ENCODE data around the gene HACD4.
"Not testable (repeated sequence)": the region's sequence is repeated elsewhere in the genome, so short reads cannot be mapped to it uniquely, and the experiment has no call there.

The HACD4 gene

DNA sequence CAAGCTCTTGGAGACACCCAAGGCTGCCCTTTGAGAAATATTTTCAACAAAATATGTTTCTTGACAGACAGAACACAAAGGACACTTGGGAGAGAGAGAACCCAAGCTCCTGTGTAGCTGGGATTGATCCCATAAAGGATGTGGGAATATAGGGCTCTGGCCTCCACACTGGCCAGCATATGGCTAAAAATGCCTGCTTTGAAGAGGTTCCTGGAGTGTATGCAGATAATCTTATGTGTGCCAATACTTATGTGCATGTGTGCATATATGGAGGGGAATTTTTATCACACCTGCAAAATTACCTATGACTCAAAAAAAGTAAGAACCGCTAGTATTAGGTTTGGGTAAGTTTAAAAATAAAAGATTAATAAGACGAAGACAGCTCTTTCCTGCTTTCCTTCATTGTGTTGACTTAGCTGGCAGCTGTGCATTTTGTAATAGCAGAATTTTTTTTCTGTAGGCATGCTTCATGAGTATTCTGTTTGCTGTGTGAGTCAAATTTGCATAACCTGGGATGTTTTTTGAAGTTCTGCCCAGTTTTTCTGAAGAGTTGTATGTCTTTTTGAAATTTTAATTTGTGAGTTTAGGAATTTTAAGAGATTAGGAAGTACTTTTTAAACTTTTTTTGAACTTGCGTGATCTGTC lies 42.6 kb downstream of the HACD4 start:
- peaks cover 22% of the 10 kb centered on the region for H3K36me3 ChIP-seq (ENCODE audit: control insufficient read depth, insufficient read depth, low read length)
- H3K27ac ChIP-seq (ENCODE audit: low read depth, low read length) = no peak overlapping the region
- no peak overlapping the region for H3K9ac ChIP-seq (ENCODE audit: low read length)
- H3K27me3 ChIP-seq (ENCODE audit: control insufficient read depth, insufficient read depth, low read length) = no peaks in the 10 kb centered on the region
- peaks cover 7% of the 10 kb centered on the region for H3K4me1 ChIP-seq (ENCODE audit: control insufficient read depth, insufficient read depth, low read length)
- H3K9me3 ChIP-seq (ENCODE audit: control insufficient read depth, insufficient read depth, low read depth, low read length) = no peaks in the 10 kb centered on the region
- no peak overlapping the region for H3K4me3 ChIP-seq (ENCODE audit: low read depth, low read length)

DNA sequence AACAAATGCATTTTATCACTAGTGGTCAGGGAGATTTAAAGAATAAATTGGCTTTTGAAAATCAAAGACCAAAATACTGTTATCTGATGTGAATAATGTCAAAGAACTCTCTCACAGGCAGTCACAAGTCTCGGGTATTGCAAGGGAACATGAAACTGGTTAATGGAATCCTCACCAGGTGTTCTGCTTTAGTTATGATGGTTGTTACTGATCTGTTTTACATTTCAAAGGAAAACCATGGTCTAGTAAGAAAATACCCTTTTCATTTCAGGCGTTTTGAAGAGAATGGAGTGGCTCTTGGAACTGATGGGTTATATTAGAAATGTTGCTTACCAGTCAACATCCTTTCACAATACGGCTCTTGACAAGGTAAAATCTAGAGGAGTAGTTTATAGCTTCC lies 43.4 kb downstream of the HACD4 start:
- Histone ChIP-seq H3K4me3 (ENCODE audit: low read depth, low read length) (no peak overlapping the region), H3K4me1 (ENCODE audit: control insufficient read depth, insufficient read depth, low read length) (peaks cover 7% of the 10 kb centered on the region), H3K27ac (ENCODE audit: low read depth, low read length) (no peak overlapping the region), H3K9ac (ENCODE audit: low read length) (no peak overlapping the region), H3K27me3 (ENCODE audit: control insufficient read depth, insufficient read depth, low read length) (no peaks in the 10 kb centered on the region), H3K36me3 (ENCODE audit: control insufficient read depth, insufficient read depth, low read length) (peaks cover 23% of the 10 kb centered on the region), H3K9me3 (ENCODE audit: control insufficient read depth, insufficient read depth, low read depth, low read length) (no peaks in the 10 kb centered on the region)

DNA sequence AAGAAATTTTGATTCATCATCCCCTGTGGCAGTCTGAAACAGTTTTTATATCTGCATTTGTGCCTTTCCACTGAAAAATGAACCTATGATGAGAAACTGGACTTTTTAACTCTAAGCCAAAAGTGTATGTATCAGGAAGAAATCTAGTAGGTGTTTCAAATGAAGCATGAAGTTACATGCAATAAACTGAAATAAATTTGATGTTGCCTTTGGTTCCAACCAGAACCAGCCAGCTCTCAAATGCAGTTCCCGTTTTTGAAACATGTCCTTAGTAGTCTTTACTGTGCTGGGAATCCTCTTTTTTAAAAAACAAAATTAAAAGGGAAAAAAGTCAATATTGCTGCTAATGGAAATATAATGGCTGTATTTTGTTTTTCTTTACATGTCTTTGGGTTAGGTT lies 43.9 kb downstream of the HACD4 start:
- H3K36me3 ChIP-seq (ENCODE audit: control insufficient read depth, insufficient read depth, low read length) = peaks cover 28% of the 10 kb centered on the region
- H3K9ac ChIP-seq (ENCODE audit: low read length) = no peak overlapping the region
- no peak overlapping the region for H3K4me3 ChIP-seq (ENCODE audit: low read depth, low read length)

DNA sequence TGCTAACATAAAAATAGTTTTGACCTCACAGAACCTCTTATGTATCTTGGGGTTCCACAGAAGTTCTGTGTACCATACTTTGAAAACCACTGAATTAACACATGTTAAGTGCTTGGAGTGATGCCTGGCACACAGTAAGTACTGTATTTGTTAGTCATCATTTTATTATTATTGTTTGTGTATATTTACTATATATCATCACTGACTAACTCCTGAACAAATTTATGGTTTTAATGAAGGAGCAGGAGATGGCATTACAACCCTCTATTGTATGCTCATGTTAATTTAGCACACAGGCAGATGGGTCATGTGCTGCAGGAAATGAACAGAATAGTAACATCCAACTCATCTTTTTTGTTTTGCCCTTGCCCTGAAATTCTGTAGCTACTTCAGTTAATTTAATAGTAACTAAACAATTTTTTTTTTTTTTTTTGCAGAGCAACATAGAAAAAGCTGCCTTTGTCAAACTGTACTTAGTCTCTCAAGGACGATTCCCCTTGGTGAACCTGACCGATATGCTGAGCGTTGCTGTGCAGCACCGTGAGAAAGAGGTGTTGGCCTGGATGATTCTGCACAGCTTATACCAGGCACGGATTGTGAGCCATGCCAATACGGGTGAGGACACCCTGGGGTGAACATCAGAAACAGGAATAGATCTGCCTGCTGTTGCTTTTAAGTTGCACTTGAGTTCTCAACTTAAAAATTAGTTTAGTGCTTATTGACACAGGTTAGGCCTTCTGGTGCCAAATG lies 45.4 kb downstream of the HACD4 start:
- Histone ChIP-seq H3K4me1 (ENCODE audit: control insufficient read depth, insufficient read depth, low read length) (peaks cover 7% of the 10 kb centered on the region), H3K4me3 (ENCODE audit: low read depth, low read length) (no peak overlapping the region), H3K9me3 (ENCODE audit: control insufficient read depth, insufficient read depth, low read depth, low read length) (no peaks in the 10 kb centered on the region), H3K27me3 (ENCODE audit: control insufficient read depth, insufficient read depth, low read length) (no peaks in the 10 kb centered on the region), H3K27ac (ENCODE audit: low read depth, low read length) (no peak overlapping the region), H3K36me3 (ENCODE audit: control insufficient read depth, insufficient read depth, low read length) (peaks cover 28% of the 10 kb centered on the region), H3K9ac (ENCODE audit: low read length) (no peak overlapping the region)

More for the DNA sequence above, 43.9 kb downstream of the HACD4 start:
- H3K9me3 ChIP-seq (ENCODE audit: control insufficient read depth, insufficient read depth, low read depth, low read length) = no peaks in the 10 kb centered on the region
- H3K27ac ChIP-seq (ENCODE audit: low read depth, low read length) = no peak overlapping the region
- no peaks in the 10 kb centered on the region for H3K27me3 ChIP-seq (ENCODE audit: control insufficient read depth, insufficient read depth, low read length)
- H3K4me1 ChIP-seq (ENCODE audit: control insufficient read depth, insufficient read depth, low read length) = peaks cover 7% of the 10 kb centered on the region

DNA sequence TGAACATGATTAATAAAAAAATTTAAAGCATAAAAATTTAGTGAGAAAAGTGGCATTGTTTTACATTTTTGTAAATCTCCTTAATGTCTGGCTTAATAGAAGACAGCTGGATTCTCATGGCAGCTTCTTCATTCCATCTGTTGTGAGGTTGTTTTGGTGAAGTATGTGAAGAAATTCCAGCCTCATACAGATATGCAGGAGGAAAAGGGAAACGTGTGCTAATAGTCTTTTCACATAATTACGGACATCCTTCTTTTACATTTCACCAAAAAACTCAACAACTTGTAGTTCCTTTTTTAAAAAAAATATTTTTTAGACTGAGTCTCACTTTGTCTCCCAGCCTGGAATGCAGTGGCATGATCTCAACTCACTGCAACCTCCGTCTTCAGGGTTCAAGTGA lies 46.9 kb downstream of the HACD4 start:
- H3K9ac ChIP-seq (ENCODE audit: low read length) = no peak overlapping the region
- H3K27me3 ChIP-seq (ENCODE audit: control insufficient read depth, insufficient read depth, low read length) = no peaks in the 10 kb centered on the region
- H3K4me1 ChIP-seq (ENCODE audit: control insufficient read depth, insufficient read depth, low read length) = peaks cover 7% of the 10 kb centered on the region
- no peak overlapping the region for H3K27ac ChIP-seq (ENCODE audit: low read depth, low read length)
- H3K36me3 ChIP-seq (ENCODE audit: control insufficient read depth, insufficient read depth, low read length) = peaks cover 16% of the 10 kb centered on the region
- no peak overlapping the region for H3K4me3 ChIP-seq (ENCODE audit: low read depth, low read length)
- no peaks in the 10 kb centered on the region for H3K9me3 ChIP-seq (ENCODE audit: control insufficient read depth, insufficient read depth, low read depth, low read length)

DNA sequence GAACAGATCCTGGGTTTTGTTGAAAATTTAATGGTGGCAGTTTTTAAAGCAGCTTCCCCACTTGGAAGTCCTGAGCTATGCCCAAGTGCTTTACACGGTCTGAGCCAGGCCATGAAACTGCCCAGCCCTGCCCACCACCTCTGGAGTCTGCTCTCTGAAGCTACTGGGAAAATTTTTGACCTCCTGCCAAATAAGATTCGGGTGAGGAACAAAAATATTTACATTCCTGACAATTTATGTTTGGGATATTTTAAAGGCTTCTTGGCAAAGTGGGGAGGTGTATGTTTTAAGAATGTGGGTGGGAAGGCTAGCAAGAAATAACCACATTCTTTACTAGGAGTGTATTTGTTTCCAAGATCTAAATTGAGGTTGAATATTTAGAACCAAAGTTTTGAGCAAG lies 50.0 kb downstream of the HACD4 start:
- no peak overlapping the region for H3K9ac ChIP-seq (ENCODE audit: low read length)
- no peak overlapping the region for H3K27ac ChIP-seq (ENCODE audit: low read depth, low read length)
- H3K36me3 ChIP-seq (ENCODE audit: control insufficient read depth, insufficient read depth, low read length) = peaks cover 17% of the 10 kb centered on the region
- no peaks in the 10 kb centered on the region for H3K4me1 ChIP-seq (ENCODE audit: control insufficient read depth, insufficient read depth, low read length)
- H3K27me3 ChIP-seq (ENCODE audit: control insufficient read depth, insufficient read depth, low read length) = no peaks in the 10 kb centered on the region
- H3K4me3 ChIP-seq (ENCODE audit: low read depth, low read length) = no peak overlapping the region
- no peaks in the 10 kb centered on the region for H3K9me3 ChIP-seq (ENCODE audit: control insufficient read depth, insufficient read depth, low read depth, low read length)

DNA sequence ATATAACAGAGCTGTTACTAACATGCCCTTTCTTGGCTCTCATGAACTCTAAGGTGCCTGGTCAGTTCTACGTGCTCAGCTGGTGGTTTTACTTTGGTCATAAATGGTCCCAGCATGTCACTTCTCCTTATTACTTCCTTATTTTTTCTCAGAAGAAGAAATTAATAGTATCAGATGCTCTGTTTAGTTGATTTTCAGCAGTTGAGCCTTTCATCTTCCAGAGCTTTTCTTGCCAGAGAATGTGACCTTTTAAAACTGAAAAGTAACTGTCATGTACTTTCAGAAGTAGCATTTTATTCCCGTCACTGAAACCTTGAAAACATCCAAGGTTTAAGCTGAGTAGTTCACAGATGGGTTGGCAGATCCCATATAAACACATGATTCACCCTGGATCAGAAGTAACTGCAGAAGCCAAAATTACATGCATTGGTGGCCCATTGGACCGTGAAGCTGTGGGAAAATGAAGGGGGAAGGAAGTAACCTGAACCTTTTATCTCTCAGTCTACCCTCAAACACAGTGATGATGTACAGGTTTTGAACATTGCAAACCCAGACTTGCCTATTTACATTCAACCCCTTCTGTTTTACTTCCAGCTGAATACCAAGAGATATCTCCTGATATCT lies 50.5 kb downstream of the HACD4 start:
- Histone ChIP-seq H3K27ac (ENCODE audit: low read depth, low read length) (no peak overlapping the region), H3K9ac (ENCODE audit: low read length) (no peak overlapping the region), H3K9me3 (ENCODE audit: control insufficient read depth, insufficient read depth, low read depth, low read length) (no peaks in the 10 kb centered on the region), H3K4me1 (ENCODE audit: control insufficient read depth, insufficient read depth, low read length) (no peaks in the 10 kb centered on the region), H3K36me3 (ENCODE audit: control insufficient read depth, insufficient read depth, low read length) (peaks cover 17% of the 10 kb centered on the region; the same call in 1 of the 2 replicates), H3K27me3 (ENCODE audit: control insufficient read depth, insufficient read depth, low read length) (no peaks in the 10 kb centered on the region), H3K4me3 (ENCODE audit: low read depth, low read length) (no peak overlapping the region)

DNA sequence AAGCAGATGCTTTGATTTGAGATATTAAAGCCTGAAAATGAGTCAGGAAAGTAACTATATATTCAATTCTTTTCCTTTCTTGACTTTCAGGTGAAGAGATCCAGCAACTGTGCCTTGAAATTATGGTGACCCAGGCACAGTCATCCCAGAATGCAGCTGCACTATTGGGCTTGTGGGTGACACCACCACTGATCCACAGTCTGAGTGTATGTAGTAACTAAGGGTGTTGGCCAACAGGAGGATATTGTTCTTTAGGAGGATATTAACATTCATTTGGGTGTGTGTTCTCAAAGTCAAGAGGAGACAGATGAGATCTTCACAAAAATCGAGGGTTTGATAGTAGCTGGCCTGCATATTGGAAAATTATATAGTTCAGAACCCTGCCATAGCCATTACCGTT lies 53.2 kb downstream of the HACD4 start:
- no peaks in the 10 kb centered on the region for H3K9me3 ChIP-seq (ENCODE audit: control insufficient read depth, insufficient read depth, low read depth, low read length)
- no peak overlapping the region for H3K4me3 ChIP-seq (ENCODE audit: low read depth, low read length)
- no peaks in the 10 kb centered on the region for H3K27me3 ChIP-seq (ENCODE audit: control insufficient read depth, insufficient read depth, low read length)
- H3K27ac ChIP-seq (ENCODE audit: low read depth, low read length) = no peak overlapping the region
- peaks cover 17% of the 10 kb centered on the region; the same call in 1 of the 2 replicates for H3K36me3 ChIP-seq (ENCODE audit: control insufficient read depth, insufficient read depth, low read length)
- no peaks in the 10 kb centered on the region for H3K4me1 ChIP-seq (ENCODE audit: control insufficient read depth, insufficient read depth, low read length)
- no peak overlapping the region for H3K9ac ChIP-seq (ENCODE audit: low read length)

DNA sequence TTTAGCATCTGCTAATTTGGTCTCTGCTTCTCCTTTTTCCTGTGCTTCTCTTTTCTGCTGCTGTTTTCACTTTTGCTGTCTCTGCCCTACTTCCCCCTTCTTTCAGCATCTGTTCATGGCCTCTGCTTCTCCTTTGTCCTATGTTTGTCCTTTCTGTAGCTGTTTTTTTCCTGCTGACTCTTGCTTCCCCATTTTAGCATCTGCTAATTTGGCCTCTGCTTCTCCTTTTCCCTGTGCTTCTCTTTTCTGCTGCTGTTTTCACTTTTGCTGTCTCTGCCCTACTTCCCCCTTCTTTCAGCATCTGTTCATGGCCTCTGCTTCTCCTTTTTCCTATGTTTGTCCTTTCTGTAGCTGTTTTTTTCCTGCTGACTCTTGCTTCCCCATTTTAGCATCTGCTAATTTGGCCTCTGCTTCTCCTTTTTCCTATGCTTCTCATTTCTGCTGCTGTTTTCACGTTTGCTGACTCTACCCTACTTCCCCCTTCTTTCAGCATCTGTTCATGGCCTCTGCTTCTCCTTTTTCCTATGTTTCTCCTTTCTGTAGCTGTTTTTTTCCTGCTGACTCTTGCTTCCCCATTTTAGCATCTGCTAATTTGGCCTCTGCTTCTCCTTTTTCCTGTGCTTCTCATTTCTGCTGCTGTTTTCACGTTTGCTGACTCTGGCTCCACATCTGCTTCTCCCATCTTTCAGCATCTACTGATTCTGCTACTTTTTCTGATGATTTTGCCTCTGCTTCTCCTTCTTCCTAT lies 57.1 kb downstream of the HACD4 start:
- H3K9ac ChIP-seq (ENCODE audit: low read length); H3K27ac ChIP-seq (ENCODE audit: low read depth, low read length): not testable (repeated sequence)
- peaks cover 11% of the 10 kb centered on the region for H3K36me3 ChIP-seq (ENCODE audit: control insufficient read depth, insufficient read depth, low read length)

DNA sequence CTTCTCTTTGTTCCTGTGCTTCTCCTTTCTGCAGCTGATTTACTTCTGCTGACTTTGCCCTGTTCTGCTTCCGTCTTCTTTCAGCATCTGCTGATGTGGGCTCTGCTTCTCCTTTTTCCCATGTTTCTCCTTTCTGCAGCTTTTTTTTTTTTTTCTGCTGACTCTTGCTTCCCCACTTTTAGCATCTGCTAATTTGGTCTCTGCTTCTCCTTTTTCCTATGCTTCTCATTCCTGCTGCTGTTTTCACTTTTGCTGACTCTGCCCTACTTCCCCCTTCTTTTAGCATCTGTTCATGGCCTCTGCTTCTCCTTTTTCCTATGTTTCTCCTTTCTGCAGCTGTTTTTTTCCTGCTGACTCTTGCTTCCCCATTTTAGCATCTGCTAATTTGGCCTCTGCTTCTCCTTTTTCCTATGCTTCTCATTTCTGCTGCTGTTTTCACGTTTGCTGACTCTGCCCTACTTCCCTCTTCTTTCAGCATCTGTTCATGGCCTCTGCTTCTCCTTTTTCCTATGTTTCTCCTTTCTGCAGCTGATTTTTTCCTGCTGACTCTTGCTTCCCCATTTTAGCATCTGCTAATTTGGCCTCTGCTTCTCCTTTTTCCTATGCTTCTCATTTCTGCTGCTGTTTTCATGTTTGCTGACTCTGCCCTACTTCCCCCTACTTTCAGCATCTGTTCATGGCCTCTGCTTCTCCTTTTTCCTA lies 58.0 kb downstream of the HACD4 start:
- H3K4me1 ChIP-seq (ENCODE audit: control insufficient read depth, insufficient read depth, low read length); H3K9ac ChIP-seq (ENCODE audit: low read length); H3K27ac ChIP-seq (ENCODE audit: low read depth, low read length); H3K4me3 ChIP-seq (ENCODE audit: low read depth, low read length); H3K27me3 ChIP-seq (ENCODE audit: control insufficient read depth, insufficient read depth, low read length); H3K9me3 ChIP-seq (ENCODE audit: control insufficient read depth, insufficient read depth, low read depth, low read length): not testable (repeated sequence)
- peaks cover 11% of the 10 kb centered on the region for H3K36me3 ChIP-seq (ENCODE audit: control insufficient read depth, insufficient read depth, low read length)

More for the DNA sequence above, 57.1 kb downstream of the HACD4 start:
- not testable (repeated sequence) for H3K4me1 ChIP-seq (ENCODE audit: control insufficient read depth, insufficient read depth, low read length); H3K9me3 ChIP-seq (ENCODE audit: control insufficient read depth, insufficient read depth, low read depth, low read length); H3K4me3 ChIP-seq (ENCODE audit: low read depth, low read length); H3K27me3 ChIP-seq (ENCODE audit: control insufficient read depth, insufficient read depth, low read length)

Data from HUES6 (cell line).